ENCODE data around the gene PIK3C3.
A peak's percentile ranks its signal among the peaks of the same experiment; 100 is the strongest.

PIK3C3 gene

DNA sequence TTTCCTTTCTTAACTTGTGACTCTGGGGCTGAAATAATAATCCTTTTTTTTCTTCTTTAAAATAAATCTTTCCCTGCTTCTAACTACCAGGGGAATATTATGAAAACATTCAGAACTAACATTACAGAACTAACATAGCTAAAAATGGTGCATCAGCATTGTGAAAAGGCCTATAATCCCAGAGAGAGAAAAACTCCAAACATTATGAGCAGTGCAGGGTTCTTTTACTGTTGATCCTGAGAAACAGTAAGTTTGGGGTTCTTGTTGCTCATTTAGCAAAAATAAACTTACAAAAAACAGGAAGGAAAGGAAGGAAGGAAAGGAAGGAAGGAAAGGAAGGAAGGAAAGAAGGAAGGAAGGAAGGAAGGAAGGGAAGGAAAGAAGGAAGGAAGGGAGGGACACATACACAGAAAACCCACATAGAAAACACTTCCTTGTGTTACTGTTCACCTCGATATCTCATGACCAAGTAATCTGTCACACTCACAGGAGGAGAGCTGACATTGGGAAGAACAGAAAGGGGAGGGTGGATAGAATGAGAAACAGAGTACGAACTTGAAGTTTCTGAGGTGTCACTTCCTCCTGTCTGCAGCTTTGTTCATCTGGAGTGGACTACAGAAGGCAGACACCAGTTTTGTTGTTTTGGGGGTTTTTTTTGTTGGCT, 18.4 kb upstream of the PIK3C3 start:
- H3K36me3 ChIP-seq (ENCODE audit: control insufficient read depth, insufficient read depth, low read length), result no peaks in the 10 kb centered on the region
- no peak overlapping the region for H3K27ac ChIP-seq (ENCODE audit: low read depth, low read length)
- peaks cover 9% of the 10 kb centered on the region; the same call in 1 of the 2 replicates for H3K4me1 ChIP-seq (ENCODE audit: control insufficient read depth, insufficient read depth, low read length)
- H3K27me3 ChIP-seq (ENCODE audit: control insufficient read depth, insufficient read depth, low read length), result no peaks in the 10 kb centered on the region
- H3K9me3 ChIP-seq (ENCODE audit: control insufficient read depth, insufficient read depth, low read length), result no peaks in the 10 kb centered on the region
- no peak overlapping the region for H3K9ac ChIP-seq (ENCODE audit: low read depth, low read length)
- H3K4me3 ChIP-seq (ENCODE audit: low read depth, low read length), result no peak overlapping the region

- no peaks in the 10 kb centered on the region for H3K9me3 ChIP-seq (ENCODE audit: control insufficient read depth, insufficient read depth, low read length)
- H3K4me1 ChIP-seq (ENCODE audit: control insufficient read depth, insufficient read depth, low read length), result peaks cover 12% of the 10 kb centered on the region
- no peak overlapping the region for H3K4me3 ChIP-seq (ENCODE audit: low read depth, low read length)
- no peaks in the 10 kb centered on the region for H3K36me3 ChIP-seq (ENCODE audit: control insufficient read depth, insufficient read depth, low read length)
- no peak overlapping the region for H3K9ac ChIP-seq (ENCODE audit: low read depth, low read length)
- H3K27me3 ChIP-seq (ENCODE audit: control insufficient read depth, insufficient read depth, low read length), result no peaks in the 10 kb centered on the region
- H3K27ac ChIP-seq (ENCODE audit: low read depth, low read length), result no peak overlapping the region
These were observed 16.6 kb upstream of the PIK3C3 start for GRCh38 chr18:41938445-41938844.

GRCh38 chr18:41939326-41939725, 15.7 kb upstream of the PIK3C3 start:
- Histone ChIP-seq H3K9ac (ENCODE audit: low read depth, low read length) (no peak overlapping the region), H3K27ac (ENCODE audit: low read depth, low read length) (no peak overlapping the region), H3K9me3 (ENCODE audit: control insufficient read depth, insufficient read depth, low read length) (no peaks in the 10 kb centered on the region), H3K27me3 (ENCODE audit: control insufficient read depth, insufficient read depth, low read length) (no peaks in the 10 kb centered on the region), H3K4me3 (ENCODE audit: low read depth, low read length) (no peak overlapping the region), H3K4me1 (ENCODE audit: control insufficient read depth, insufficient read depth, low read length) (peaks cover 11% of the 10 kb centered on the region), H3K36me3 (ENCODE audit: control insufficient read depth, insufficient read depth, low read length) (no peaks in the 10 kb centered on the region)

- Histone ChIP-seq H3K9me3 (ENCODE audit: control insufficient read depth, insufficient read depth, low read length) (no peaks in the 10 kb centered on the region), H3K36me3 (ENCODE audit: control insufficient read depth, insufficient read depth, low read length) (no peaks in the 10 kb centered on the region), H3K27me3 (ENCODE audit: control insufficient read depth, insufficient read depth, low read length) (no peaks in the 10 kb centered on the region), H3K27ac (ENCODE audit: low read depth, low read length) (peak overlapping the region; percentile 62), H3K9ac (ENCODE audit: low read depth, low read length) (no peak overlapping the region), H3K4me3 (ENCODE audit: low read depth, low read length) (no peak overlapping the region), H3K4me1 (ENCODE audit: control insufficient read depth, insufficient read depth, low read length) (peaks cover 11% of the 10 kb centered on the region)
These were observed 14.4 kb upstream of the PIK3C3 start for GRCh38 chr18:41940506-41941215.

DNA sequence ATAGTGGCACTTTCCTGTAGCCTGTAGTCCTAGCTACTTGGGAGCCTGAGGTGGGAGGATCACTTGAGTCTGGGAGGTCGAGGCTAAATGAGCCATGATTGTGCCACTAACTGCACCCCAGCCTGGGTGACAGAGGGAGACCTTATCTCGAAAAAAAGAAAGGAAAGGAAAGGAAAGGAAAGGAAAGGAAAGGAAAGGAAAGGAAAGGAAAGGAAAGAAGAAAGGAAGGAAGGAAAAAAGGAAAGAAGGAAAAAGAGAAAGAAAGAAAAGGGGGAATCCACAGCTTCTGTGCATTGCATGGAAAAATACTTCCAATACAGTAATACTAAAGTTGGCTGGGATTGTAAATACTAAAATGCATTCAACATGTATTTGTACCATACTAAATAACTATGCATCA, 12.8 kb upstream of the PIK3C3 start:
- no peaks in the 10 kb centered on the region for H3K9me3 ChIP-seq (ENCODE audit: control insufficient read depth, insufficient read depth, low read length)
- no peaks in the 10 kb centered on the region for H3K27me3 ChIP-seq (ENCODE audit: control insufficient read depth, insufficient read depth, low read length)
- no peak overlapping the region for H3K9ac ChIP-seq (ENCODE audit: low read depth, low read length)
- peaks cover 11% of the 10 kb centered on the region for H3K4me1 ChIP-seq (ENCODE audit: control insufficient read depth, insufficient read depth, low read length)
- no peaks in the 10 kb centered on the region for H3K36me3 ChIP-seq (ENCODE audit: control insufficient read depth, insufficient read depth, low read length)
- no peak overlapping the region for H3K27ac ChIP-seq (ENCODE audit: low read depth, low read length)
- no peak overlapping the region for H3K4me3 ChIP-seq (ENCODE audit: low read depth, low read length)

DNA sequence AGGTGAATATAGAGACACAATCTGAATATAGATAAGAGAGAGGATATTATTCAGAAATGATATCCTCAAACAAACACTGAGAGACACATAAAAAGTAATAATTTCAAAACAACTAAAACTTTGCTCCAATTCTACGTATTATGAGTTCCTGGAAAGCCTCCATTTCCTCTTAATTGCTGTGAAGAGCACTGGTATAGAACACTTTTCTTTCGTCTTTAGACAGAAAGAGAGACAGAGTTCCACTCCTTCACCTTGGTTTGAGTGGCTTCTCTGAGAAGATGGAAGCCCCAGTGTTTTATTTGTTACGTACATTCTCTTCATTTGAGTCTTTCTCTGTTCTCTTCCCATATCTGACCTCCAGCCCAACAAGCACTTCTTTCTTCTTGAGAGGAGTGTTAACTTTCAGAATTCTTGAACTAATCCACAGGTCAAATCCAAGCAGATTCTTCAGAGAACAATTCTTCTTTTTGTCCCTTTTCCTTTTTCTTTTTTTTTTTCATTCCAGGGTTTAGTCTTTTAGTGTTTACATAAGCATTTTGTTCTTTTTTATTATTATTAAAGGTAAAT, 6.4 kb upstream of the PIK3C3 start:
- Histone ChIP-seq H3K27ac (ENCODE audit: low read depth, low read length) (no peak overlapping the region), H3K4me3 (ENCODE audit: low read depth, low read length) (no peak overlapping the region)

GRCh38 chr18:41949206-41949920, 5.7 kb upstream of the PIK3C3 start:
- H3K27me3 ChIP-seq (ENCODE audit: control insufficient read depth, insufficient read depth, low read length), result peaks cover 3% of the 10 kb centered on the region; the same call in 1 of the 2 replicates
- no peak overlapping the region for H3K4me3 ChIP-seq (ENCODE audit: low read depth, low read length)
- no peak overlapping the region for H3K27ac ChIP-seq (ENCODE audit: low read depth, low read length)
- H3K4me1 ChIP-seq (ENCODE audit: control insufficient read depth, insufficient read depth, low read length), result no peaks in the 10 kb centered on the region
- no peak overlapping the region for H3K9ac ChIP-seq (ENCODE audit: low read depth, low read length)
- no peaks in the 10 kb centered on the region for H3K9me3 ChIP-seq (ENCODE audit: control insufficient read depth, insufficient read depth, low read length)
- H3K36me3 ChIP-seq (ENCODE audit: control insufficient read depth, insufficient read depth, low read length), result no peaks in the 10 kb centered on the region

More for the DNA sequence above, 6.4 kb upstream of the PIK3C3 start:
- Histone ChIP-seq H3K36me3 (ENCODE audit: control insufficient read depth, insufficient read depth, low read length) (no peaks in the 10 kb centered on the region), H3K27me3 (ENCODE audit: control insufficient read depth, insufficient read depth, low read length) (peaks cover 3% of the 10 kb centered on the region; the same call in 1 of the 2 replicates), H3K9ac (ENCODE audit: low read depth, low read length) (no peak overlapping the region), H3K4me1 (ENCODE audit: control insufficient read depth, insufficient read depth, low read length) (peaks cover under 1% of the 10 kb centered on the region), H3K9me3 (ENCODE audit: control insufficient read depth, insufficient read depth, low read length) (no peaks in the 10 kb centered on the region)

- Histone ChIP-seq H3K9me3 (ENCODE audit: control insufficient read depth, insufficient read depth, low read length) (no peaks in the 10 kb centered on the region), H3K9ac (ENCODE audit: low read depth, low read length) (peak overlapping the region; percentile 76), H3K27ac (ENCODE audit: low read depth, low read length) (peak overlapping the region; percentile 76), H3K4me3 (ENCODE audit: low read depth, low read length) (peak overlapping the region; percentile 98), H3K36me3 (ENCODE audit: control insufficient read depth, insufficient read depth, low read length) (peaks cover 24% of the 10 kb centered on the region), H3K4me1 (ENCODE audit: control insufficient read depth, insufficient read depth, low read length) (no peaks in the 10 kb centered on the region; the same call in 1 of the 2 replicates), H3K27me3 (ENCODE audit: control insufficient read depth, insufficient read depth, low read length) (peaks cover 3% of the 10 kb centered on the region; the same call in 1 of the 2 replicates)
These were observed 654 bp downstream of the PIK3C3 start for GRCh38 chr18:41955688-41956087.

- H3K27me3 ChIP-seq (ENCODE audit: control insufficient read depth, insufficient read depth, low read length), result no peaks in the 10 kb centered on the region
- no peak overlapping the region for H3K9ac ChIP-seq (ENCODE audit: low read depth, low read length)
- H3K4me1 ChIP-seq (ENCODE audit: control insufficient read depth, insufficient read depth, low read length), result no peaks in the 10 kb centered on the region; the same call in 1 of the 2 replicates
- no peak overlapping the region for H3K4me3 ChIP-seq (ENCODE audit: low read depth, low read length)
- H3K36me3 ChIP-seq (ENCODE audit: control insufficient read depth, insufficient read depth, low read length), result peaks cover 40% of the 10 kb centered on the region
- H3K27ac ChIP-seq (ENCODE audit: low read depth, low read length), result no peak overlapping the region
- H3K9me3 ChIP-seq (ENCODE audit: control insufficient read depth, insufficient read depth, low read length), result no peaks in the 10 kb centered on the region
These were observed 4.0 kb downstream of the PIK3C3 start for GRCh38 chr18:41959045-41959444.

DNA sequence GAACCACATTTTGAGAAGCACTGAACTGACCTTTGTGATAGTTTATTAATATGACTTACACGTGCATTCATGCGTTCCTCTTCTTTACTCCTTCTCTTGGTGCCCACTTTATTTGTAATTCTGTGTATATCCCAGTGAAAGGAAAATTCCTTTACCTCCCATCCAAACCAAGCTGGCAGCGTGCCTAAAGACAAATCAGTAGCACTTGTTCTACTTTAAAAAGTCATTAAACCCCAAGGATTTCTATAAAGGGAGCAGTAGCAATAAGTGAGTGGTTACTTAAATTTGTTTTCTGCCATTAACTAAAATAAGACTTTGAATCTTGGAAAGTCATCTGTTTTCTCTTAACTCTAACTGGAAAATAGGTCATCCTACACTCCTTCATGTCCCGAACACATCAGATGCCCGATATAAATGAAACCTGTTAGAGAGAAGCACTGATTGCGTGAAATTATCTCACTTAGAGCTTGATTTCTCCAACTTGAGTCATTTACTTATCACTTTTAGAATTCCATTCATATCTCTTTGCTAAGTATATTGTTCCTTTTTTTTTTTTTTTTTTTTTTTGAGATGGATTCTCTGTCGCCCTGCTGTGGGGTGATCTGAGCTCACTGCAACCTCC, 10.7 kb downstream of the PIK3C3 start:
- Histone ChIP-seq H3K9ac (ENCODE audit: low read depth, low read length) (no peak overlapping the region), H3K36me3 (ENCODE audit: control insufficient read depth, insufficient read depth, low read length) (peaks cover 46% of the 10 kb centered on the region), H3K4me3 (ENCODE audit: low read depth, low read length) (no peak overlapping the region), H3K9me3 (ENCODE audit: control insufficient read depth, insufficient read depth, low read length) (no peaks in the 10 kb centered on the region), H3K4me1 (ENCODE audit: control insufficient read depth, insufficient read depth, low read length) (no peaks in the 10 kb centered on the region), H3K27me3 (ENCODE audit: control insufficient read depth, insufficient read depth, low read length) (no peaks in the 10 kb centered on the region), H3K27ac (ENCODE audit: low read depth, low read length) (no peak overlapping the region)
